GM19397 (cell line): ENCODE data around the gene ABLIM3.
A peak's percentile ranks its signal among the peaks of the same experiment; 100 is the strongest.

ENCODE experiments used
- ATAC-seq: cut with Tn5 transposase; IDR thresholded peaks from one replicate; pipeline ENCODE4 v1.9.1; 2021; ENCODE audit warnings: mild to moderate bottlenecking, moderate library complexity; ENCODE audit not compliant: unreplicated experiment

ABLIM3 gene

GRCh38 chr5:149141224-149141956 lies at the start of gene ABLIM3:
ABLIM3 (plus strand) TSS chr5:149141493; CDS start chr5:149142096, 603 bp downstream.
- ATAC-seq, result peak; percentile 97

- ATAC-seq, result no peak
Observed at GRCh38 chr5:149093625-149094024, 47.7 kb upstream of the ABLIM3 start.

- no peak for ATAC-seq
Observed at GRCh38 chr5:149094996-149095395, 46.3 kb upstream of the ABLIM3 start.

- ATAC-seq, result no peak
Observed at GRCh38 chr5:149099920-149100319, 41.4 kb upstream of the ABLIM3 start.

- no peak for ATAC-seq
Observed at GRCh38 chr5:149100331-149100730, 41.0 kb upstream of the ABLIM3 start.

- no peak for ATAC-seq
Observed at GRCh38 chr5:149108651-149109280, 32.5 kb upstream of the ABLIM3 start.

GRCh38 chr5:149110406-149110805 lies 30.9 kb upstream of the ABLIM3 start:
- ATAC-seq, result no peak

- no peak for ATAC-seq
Observed at GRCh38 chr5:149113669-149114068, 27.6 kb upstream of the ABLIM3 start.

GRCh38 chr5:149114403-149115312 lies 26.6 kb upstream of the ABLIM3 start:
- ATAC-seq, result peak; percentile 68

GRCh38 chr5:149117970-149118369 lies 23.3 kb upstream of the ABLIM3 start:
- ATAC-seq, result peak; percentile 68

- no peak for ATAC-seq
Observed at GRCh38 chr5:149118463-149118862, 22.8 kb upstream of the ABLIM3 start.

GRCh38 chr5:149121145-149121544 lies 20.1 kb upstream of the ABLIM3 start:
- ATAC-seq, result no peak

GRCh38 chr5:149123211-149123610 lies 18.1 kb upstream of the ABLIM3 start:
- ATAC-seq, result no peak

- ATAC-seq, result no peak
Observed at GRCh38 chr5:149125386-149125891, 15.9 kb upstream of the ABLIM3 start.

GRCh38 chr5:149126906-149127305 lies 14.4 kb upstream of the ABLIM3 start:
- ATAC-seq, result no peak

GRCh38 chr5:149127394-149127955 lies 13.8 kb upstream of the ABLIM3 start:
- no peak for ATAC-seq

- ATAC-seq, result no peak
Observed at GRCh38 chr5:149128023-149128875, 13.0 kb upstream of the ABLIM3 start.

GRCh38 chr5:149129181-149129580 lies 12.1 kb upstream of the ABLIM3 start:
- no peak for ATAC-seq

- ATAC-seq, result no peak
Observed at GRCh38 chr5:149130121-149130914, 11.0 kb upstream of the ABLIM3 start.
